Activated CD4-positive, alpha-beta memory T cell treated with anti-CD3 and anti-CD28 coated beads for 36 hours (primary cell): ENCODE results near the gene CHEK1. TPM values are rescaled to one million over a fixed set of nuclear protein-coding genes. Genes with fewer than 3 reads are reported as not detected.
"Not testable (repeated sequence)": the region's sequence is repeated elsewhere in the genome, so short reads cannot be mapped to it uniquely, and the experiment has no call there.

Source experiments
- CTCF ChIA-PET: fragments of 350-600 bp; sonication (Branson Sonifier 250); formaldehyde crosslinking; loops from one replicate; lab custom pipeline; 2021; ENCODE audit warnings: antibody characterized with exemption, inconsistent platforms; lab: Charles Lee
- POLR2A ChIA-PET: fragments of 350-600 bp; sonication (Branson Sonifier 250); formaldehyde crosslinking; loops from one replicate; lab custom pipeline; 2021; ENCODE audit warnings: antibody characterized with exemption; lab: Charles Lee
- DNase-seq: peaks from one replicate; pipeline ENCODE4 v3.0.0-alpha.2; 2020
- H3K27ac Mint-ChIP-seq: one replicate; pipeline ENCODE4 v1.8.0; 2021; ENCODE audit warnings: mixed read lengths
- H3K27me3 Mint-ChIP-seq: one replicate; pipeline ENCODE4 v1.8.0; 2021; ENCODE audit warnings: mixed read lengths
- H3K36me3 Mint-ChIP-seq: one replicate; pipeline ENCODE4 v1.8.0; 2021; ENCODE audit warnings: mixed read lengths
- H3K4me1 Mint-ChIP-seq: one replicate; pipeline ENCODE4 v1.8.0; 2021; ENCODE audit warnings: low read depth, mixed read lengths
- H3K4me3 Mint-ChIP-seq: one replicate; pipeline ENCODE4 v1.8.0; 2021; ENCODE audit warnings: mild to moderate bottlenecking, mixed read lengths
- H3K9me3 Mint-ChIP-seq: one replicate; pipeline ENCODE4 v1.8.0; 2021; ENCODE audit warnings: mixed read lengths
- intact Hi-C: fragments of 100-400 bp; cut with micrococcal nuclease; formaldehyde crosslinking; loops from one replicate; pipeline ENCODE4 v1.15.1; 2023
- total RNA-seq, 2 experiments: library from RNA; stranded (reverse); gene quantifications; one replicate each; pipeline ENCODE4 v1.2.3, GENCODE V29; 2021

CHEK1 gene
- total RNA-seq, 2 experiments from 2014 or later = 140 to 155 TPM

DNA sequence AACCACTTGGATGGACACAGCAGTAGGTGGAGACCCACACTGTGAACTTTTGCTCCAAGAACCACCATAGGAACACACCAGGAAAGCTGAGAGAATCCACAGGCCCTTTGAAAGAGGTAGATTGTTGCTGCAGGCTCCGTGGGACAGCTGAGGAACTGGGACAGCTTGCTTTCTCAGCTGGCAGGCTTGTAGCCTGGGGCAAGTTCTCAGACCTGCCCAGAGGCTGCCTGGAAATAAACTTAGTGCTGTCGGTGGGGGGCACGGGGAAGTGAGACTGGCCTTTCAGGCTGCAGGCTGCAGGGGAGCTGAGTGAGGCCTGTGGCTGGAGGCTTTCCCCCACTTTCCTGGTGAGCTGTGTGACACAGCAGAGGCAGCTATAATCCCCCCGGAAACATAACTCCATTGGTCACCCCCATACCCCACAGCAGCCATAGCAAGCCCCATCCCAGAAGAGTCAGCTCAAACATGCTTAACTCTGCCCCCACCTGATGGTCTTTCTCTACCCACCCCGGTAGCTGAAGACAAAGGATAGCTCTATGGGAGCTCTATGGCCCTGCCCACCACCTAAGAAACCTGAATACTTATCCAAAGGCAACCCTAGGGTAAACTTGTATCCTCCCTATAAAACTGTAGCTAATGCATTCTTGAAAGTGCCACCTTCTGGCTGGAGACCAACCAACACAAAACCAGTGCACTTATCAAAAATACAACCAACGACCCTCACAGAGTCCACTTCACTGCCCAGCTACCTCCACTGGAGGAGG, 77.1 kb downstream of the CHEK1 start:
- DNase-seq = no peak
- H3K27ac Mint-ChIP-seq = no peak overlapping the region
- H3K27me3 Mint-ChIP-seq = peaks cover 12% of the 10 kb centered on the region
- no peaks in the 10 kb centered on the region for H3K36me3 Mint-ChIP-seq
- H3K9me3 Mint-ChIP-seq = no peaks in the 10 kb centered on the region
- intact Hi-C loops = no loop called here
- POLR2A ChIA-PET = no interaction called here
- H3K4me3 Mint-ChIP-seq = no peak overlapping the region
- CTCF ChIA-PET = no interaction called here
- H3K4me1 Mint-ChIP-seq = no peaks in the 10 kb centered on the region

DNA sequence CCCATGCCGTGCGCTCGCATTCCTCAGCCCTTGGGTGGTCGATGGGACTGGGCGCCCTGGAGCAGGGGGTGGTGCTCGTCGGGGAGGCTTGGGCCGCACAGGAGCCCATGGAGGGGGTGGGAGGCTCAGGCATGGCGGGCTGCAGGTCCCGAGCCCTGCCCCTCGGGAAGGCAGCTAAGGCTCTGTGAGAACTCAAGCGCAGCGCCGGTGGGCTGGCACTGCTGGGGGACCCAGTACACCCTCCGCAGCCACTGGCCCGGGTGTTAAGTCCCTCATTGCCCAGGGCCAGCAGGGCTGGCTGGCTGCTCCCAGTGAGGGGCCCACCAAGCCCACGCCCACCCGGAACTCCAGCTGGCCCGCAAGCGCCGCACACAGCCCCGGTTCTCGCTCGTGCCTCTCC, 79.7 kb downstream of the CHEK1 start:
- H3K27ac Mint-ChIP-seq, DNase-seq, intact Hi-C loops, H3K9me3 Mint-ChIP-seq, POLR2A ChIA-PET, H3K4me3 Mint-ChIP-seq, CTCF ChIA-PET, H3K4me1 Mint-ChIP-seq, H3K36me3 Mint-ChIP-seq: not testable (repeated sequence)
- peaks cover 20% of the 10 kb centered on the region for H3K27me3 Mint-ChIP-seq

DNA sequence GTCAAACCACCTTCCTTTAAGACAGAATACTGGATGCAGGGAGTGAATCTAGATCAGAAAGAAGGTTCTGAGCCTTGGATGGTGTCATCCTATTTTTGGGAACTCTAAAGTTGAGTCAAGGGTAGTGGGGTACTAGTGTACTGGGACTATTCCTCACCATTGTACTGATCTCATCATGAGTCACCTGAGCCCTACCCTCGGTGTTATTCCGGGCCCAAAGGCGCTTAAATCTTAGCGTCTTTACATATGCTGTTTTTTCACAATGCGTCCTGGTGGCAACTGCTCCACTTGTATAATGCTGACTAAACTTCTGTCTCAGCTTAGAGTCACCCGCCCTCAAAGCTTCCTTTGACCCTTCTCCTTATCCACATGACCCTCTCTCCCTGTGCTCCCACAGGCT, 95.8 kb downstream of the CHEK1 start:
- no peak for DNase-seq
- Mint-ChIP-seq H3K4me3 (no peak overlapping the region), H3K27ac (no peak overlapping the region), H3K36me3 (no peaks in the 10 kb centered on the region), H3K4me1 (no peaks in the 10 kb centered on the region), H3K9me3 (peaks cover 2% of the 10 kb centered on the region), H3K27me3 (peaks cover 10% of the 10 kb centered on the region)
- intact Hi-C loops = no loop called here
- POLR2A ChIA-PET = no interaction called here
- CTCF ChIA-PET = no interaction called here

DNA sequence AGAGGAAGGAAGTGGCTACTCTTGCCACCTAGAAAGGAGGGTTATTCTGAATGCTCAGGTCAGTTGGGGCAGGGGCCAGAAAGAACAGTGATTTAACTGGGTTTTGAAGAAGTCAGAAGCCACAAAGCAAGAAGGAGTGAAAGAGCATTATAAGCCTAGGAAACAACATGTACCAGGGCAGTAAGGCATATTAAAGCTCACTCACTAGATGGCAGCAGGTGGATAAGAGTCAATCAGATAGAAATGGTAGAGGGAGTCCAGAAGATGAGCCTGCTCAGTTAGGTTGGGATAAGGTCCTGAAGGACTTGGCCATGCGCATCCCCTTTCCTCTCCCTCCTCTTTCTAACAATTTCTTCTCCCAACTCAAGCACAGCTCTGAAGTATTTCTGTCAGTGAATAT, 99.2 kb downstream of the CHEK1 start:
- no peak overlapping the region for H3K27ac Mint-ChIP-seq
- POLR2A ChIA-PET = no interaction called here
- H3K27me3 Mint-ChIP-seq = peaks cover 5% of the 10 kb centered on the region
- H3K9me3 Mint-ChIP-seq = no peaks in the 10 kb centered on the region
- no peaks in the 10 kb centered on the region for H3K36me3 Mint-ChIP-seq
- no peak overlapping the region for H3K4me3 Mint-ChIP-seq
- CTCF ChIA-PET = interaction anchor here (0.7 to 1.2 kb wide), 2 partner anchors 9 to 147 kb away, joined by 3 to 4 read pairs; no protein-coding TSS in a partner anchor
- H3K4me1 Mint-ChIP-seq = no peaks in the 10 kb centered on the region
- no peak for DNase-seq
- intact Hi-C loops = no loop called here

Other genes starting within 250 kb of the CHEK1 start
- gene FEZ1, start 128.9 kb upstream of the CHEK1 start, total RNA-seq = 1 to 10 TPM; 2.1 to 3.3 TPM
- gene EI24, start 55.7 kb upstream of the CHEK1 start, total RNA-seq = 10 to 100 TPM; 28.7 to 29.1 TPM
- gene STT3A, start 32.3 kb upstream of the CHEK1 start, total RNA-seq = 100 to 1,000 TPM; 121 to 132 TPM
- not detected for gene ACRV1, start 55.7 kb downstream of the CHEK1 start, total RNA-seq
- not detected for gene PATE1, start 121.1 kb downstream of the CHEK1 start, total RNA-seq
- not detected for gene PATE2, start 153.7 kb downstream of the CHEK1 start, total RNA-seq
- not detected for gene PATE3, start 163.0 kb downstream of the CHEK1 start, total RNA-seq
- not detected for gene PATE4, start 208.2 kb downstream of the CHEK1 start, total RNA-seq